SW 1271 (cell line): ENCODE measurements around the gene TEAD4.
"Not testable (repeated sequence)": the region's sequence is repeated elsewhere in the genome, so short reads cannot be mapped to it uniquely, and the experiment has no call there.

Experiments
- DNase-seq, 2 experiments: peaks; one replicate each; lab custom pipeline; 2025; lab: John Stamatoyannopoulos, UW

Gene TEAD4

DNA sequence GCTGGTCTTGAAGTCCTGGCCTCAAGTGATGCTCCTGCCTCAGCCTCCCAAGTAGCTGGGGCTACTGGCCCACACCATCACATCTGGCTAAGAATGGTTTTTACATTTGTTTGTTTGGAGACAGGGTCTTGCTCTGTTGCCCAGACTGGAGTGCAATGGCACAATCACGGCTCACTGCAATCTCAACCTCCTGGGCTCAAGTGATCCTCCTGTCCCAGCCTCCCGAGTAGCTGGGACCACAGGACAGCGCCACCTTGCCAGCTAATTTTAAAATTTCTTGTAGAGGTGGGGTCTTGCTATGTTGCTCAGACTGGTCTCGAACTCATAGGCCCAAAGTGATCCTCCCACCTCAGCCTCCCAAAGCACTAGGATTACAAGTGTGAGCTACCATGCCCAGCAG lies 89.3 kb downstream of the TEAD4 start:
- DNase-seq = no peak

DNA sequence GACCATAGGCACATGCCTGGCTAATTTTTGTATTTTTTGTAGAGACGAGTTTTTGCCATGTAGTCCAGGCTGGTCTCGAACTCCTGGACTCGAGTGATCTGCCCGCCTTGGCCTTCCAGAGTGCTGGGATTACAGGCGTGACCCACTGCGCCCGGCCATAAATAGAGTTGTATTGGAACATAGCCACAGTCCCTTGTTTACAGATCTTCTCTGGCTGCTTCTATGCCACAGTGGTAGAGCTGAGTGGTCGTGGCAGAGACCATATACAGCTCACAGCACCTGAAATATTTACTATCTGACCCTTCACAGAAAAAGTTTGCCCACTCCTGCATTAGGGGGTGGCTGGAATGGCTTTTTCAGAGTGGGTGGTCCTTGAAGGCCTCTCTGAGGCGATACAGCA lies 90.0 kb downstream of the TEAD4 start:
- DNase-seq = no peak

DNA sequence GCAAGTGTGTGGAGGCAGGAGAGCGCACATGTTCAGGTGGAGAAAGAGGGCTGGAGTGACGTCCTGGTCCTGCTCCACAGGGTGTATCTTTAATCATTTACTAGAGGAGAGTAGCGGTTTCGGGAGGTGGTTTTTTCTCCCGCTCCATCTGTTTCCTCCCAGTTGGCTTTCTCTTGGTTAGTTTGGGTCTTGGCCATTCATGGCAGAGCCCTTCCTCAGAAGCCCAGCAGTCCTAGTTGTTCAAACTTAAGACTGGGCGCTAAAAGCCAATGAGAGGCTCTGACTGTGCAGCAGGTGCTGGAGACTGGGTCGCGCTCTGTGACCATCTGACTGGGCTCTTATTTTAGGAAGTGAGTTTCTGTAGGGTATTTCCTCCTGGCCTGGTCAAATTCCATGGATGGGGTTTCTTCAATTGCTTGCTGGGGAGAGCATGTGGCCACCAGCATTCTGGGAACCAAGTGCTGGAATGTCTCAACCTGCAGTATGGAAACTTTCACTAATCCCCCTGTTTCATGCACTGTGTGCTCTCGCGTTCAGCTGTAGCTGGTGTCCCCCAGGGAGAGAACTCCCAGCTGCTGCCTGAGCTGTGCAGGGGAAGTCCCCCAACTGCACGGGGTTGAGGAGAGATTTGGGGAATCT lies 90.5 kb downstream of the TEAD4 start:
- no peak for DNase-seq

DNA sequence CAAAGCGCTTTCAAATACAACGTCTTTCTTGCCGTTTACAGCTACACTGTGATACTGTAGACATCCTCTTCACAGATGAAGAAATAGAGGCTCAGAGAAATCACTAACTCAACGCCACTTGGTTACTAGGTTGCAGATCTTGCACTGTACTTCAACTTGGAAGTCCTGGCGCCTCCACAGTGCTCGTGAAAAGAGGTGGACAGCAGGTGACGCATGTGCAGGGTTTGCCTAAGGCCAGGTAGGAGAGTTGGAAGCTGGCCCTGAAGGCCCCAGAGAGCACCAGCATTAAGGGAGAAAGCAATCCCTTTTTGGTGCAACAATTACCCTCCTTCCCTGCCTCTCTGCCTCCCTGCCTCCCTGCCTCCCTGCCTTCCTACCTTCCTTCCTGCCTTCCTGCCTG lies 95.2 kb downstream of the TEAD4 start:
- no peak for DNase-seq

DNA sequence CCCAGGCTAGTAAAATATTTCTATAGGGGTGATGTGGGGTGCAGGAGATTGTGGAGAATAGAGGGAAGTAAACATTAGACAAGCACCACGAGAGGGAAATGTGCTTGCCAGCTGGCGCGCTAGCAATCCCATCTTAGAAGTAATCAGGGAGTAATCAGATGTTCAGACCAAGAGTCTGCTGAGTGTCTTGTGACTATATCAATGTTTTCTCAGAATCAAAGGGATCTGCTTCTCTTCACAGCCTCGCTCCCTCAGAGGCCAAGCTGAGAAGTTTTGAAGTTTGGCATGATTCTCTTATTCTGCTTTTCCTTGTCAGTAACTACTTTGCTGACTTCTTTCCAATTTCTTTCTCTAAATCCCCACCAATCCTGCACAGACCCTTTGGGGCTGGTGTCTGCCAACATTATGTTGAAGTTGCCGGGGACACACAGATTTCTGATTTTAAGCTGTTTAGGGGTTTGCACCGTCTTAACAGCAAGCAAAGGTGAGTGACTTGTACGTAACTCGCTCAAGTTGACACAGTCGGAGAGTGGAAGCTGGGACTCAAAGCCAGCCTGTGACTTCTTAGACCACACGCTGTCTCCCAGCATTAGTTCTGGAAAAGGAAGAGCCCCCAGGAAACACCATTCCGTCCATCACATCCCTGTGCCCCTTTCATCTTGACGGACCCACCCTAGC lies 96.0 kb downstream of the TEAD4 start:
- DNase-seq = no peak

DNA sequence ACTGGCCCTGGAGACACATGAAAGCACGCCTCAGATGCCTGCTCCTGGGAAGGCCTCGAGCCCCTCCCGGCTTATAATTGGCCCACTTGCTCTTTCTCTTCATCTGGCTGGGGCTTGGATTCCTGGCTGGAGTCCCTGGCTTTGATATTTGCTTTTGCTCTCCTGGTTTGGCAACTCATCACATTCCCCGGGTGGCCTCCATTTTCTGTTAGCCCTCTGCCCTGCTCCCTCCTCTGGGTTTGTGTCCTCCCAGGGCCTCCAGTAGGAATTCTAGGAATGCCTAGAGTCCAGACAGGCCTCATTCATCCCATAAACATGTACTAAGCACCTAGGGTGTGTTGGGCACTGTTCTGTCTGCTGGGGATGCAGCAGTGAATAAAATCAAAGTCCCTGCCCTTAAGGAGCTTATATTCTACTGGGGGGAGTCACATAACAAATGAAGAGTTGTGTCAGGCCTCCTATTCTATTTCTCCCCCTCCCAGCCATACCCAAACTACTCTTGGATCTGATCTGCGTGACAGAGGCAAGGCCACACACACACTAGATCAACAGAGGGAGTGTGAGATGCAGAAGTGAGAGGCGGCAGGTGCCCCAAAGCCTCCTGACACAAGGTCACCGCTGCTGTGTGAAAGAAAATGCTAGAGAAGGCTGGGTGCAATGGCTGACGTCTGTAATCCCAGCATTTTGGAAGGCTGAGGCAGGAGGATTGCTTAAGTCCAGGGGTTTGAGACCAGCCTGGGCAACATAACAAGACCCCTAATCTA lies 96.7 kb downstream of the TEAD4 start:
- DNase-seq = no peak

- no peak for DNase-seq
Measured at GRCh38 chr12:3061059-3061458, 101.9 kb downstream of the TEAD4 start.

DNA sequence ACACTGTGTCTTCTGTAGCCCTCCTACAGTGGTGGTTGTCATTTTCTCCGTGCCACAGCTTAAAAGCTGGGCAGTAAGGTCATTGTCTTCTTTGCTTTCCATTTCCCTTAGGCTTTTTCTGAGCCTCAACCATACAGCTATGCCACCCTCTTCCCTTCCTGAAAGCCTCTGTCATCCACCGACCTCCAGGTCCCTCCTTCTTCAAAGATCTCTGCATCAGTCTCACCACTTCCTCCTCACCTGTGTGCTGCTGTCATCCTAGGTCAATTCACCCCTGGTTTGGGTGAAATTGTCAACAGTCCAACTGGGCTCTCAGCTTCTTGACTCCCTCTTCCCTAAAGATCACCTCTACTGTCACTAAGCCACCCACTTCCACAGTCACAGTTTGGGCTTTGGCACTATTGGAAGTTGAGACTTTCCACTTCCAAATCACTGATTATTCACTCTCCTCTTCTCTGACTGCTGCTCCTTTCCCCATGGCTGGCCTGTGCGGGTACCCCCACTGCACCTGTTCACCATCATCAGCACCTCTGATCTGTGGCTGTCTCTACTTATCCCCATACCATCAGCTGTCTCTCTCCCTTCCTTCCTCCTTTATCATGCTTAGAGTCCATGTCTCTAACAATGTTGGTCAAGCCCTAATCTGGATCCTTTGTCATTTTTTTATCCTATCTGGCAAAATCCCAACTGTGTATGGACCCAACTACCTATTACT lies 102.5 kb downstream of the TEAD4 start:
- no peak for DNase-seq

- no peak for DNase-seq
Measured at GRCh38 chr12:3065300-3065699, 106.1 kb downstream of the TEAD4 start.

- DNase-seq = not testable (repeated sequence)
Measured at GRCh38 chr12:3065846-3066245, 106.6 kb downstream of the TEAD4 start.

GRCh38 chr12:3069714-3070113 lies 110.5 kb downstream of the TEAD4 start:
- DNase-seq = no peak

- no peak for DNase-seq
Measured at GRCh38 chr12:3071107-3071506, 111.9 kb downstream of the TEAD4 start.

DNA sequence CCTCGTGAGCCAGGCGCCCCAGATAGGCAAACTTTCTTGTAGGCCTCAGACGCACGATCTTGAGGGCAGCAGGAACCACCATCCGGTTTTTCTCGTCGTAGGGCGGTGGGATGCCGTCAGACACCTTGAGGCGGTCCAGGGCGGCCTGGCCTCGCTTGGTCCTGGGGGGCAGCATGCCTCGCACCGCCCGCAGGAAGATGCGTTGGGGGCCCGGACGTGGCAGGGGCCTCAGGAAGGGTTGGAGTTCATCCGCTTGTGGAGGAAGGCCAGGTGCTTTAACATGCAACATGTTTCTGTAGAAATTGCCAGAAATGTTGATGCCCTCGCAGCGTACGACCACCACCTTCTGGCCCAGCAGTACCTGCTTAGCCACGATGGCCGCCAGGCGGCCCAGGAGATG lies 112.5 kb downstream of the TEAD4 start:
- no peak for DNase-seq

DNA sequence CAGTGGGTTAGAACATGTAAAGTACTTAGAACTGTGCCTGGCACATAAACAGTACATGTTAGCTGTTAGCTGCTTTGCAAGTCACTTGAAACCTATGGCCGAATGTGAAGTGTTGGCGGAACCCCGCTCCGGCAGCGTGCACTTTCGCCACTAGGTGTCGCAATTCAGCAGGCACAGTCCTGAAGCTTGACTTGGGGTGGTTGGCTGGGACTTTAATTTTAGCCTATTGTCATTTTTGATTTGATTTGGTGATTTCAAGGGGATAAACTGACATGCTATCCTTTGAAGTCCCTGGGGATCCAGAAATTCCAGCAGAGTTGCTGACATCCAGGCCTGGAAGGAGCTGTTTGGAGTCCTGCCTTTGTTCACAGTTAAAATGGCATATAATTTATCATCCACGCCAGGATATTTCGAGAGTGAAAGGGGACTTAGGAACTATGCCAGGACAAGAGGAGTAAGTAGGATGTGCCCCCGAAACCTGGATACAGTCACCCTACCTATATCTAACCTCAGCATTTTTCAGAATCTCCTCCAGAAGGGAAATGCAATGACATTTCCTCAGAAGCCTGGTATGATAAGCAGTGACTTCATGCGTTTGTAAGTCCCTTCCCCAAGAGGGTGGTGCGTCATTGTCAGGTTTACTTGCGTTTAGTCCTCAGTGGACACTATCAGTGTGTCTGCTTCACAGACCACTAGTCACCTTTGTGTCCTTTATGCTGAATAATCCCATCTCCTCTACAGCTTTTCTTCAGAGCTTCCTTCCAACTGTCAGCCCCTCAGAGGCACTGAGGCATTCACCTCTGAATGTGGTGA lies 114.4 kb downstream of the TEAD4 start:
- peak; percentile 56 to 72 for DNase-seq

DNA sequence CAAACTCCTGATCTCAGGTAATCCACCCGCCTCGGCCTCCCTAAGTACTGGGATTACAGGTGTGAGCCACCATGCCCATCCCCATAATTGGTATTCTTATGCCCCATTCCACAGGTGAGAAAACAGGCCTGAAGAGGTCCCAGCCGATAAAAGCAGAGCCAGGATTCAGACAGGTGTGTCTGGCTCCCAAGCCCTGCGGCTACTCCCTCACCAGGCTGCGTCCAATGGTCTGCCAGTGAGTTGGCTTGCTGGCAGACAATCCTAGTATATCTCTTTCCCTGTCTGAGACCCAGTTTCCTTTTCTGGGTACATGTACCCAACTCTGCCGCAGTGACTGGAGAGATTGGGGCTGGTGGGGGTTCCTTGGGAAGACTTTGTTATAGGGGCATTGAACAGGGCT lies 116.1 kb downstream of the TEAD4 start:
- no peak for DNase-seq

DNA sequence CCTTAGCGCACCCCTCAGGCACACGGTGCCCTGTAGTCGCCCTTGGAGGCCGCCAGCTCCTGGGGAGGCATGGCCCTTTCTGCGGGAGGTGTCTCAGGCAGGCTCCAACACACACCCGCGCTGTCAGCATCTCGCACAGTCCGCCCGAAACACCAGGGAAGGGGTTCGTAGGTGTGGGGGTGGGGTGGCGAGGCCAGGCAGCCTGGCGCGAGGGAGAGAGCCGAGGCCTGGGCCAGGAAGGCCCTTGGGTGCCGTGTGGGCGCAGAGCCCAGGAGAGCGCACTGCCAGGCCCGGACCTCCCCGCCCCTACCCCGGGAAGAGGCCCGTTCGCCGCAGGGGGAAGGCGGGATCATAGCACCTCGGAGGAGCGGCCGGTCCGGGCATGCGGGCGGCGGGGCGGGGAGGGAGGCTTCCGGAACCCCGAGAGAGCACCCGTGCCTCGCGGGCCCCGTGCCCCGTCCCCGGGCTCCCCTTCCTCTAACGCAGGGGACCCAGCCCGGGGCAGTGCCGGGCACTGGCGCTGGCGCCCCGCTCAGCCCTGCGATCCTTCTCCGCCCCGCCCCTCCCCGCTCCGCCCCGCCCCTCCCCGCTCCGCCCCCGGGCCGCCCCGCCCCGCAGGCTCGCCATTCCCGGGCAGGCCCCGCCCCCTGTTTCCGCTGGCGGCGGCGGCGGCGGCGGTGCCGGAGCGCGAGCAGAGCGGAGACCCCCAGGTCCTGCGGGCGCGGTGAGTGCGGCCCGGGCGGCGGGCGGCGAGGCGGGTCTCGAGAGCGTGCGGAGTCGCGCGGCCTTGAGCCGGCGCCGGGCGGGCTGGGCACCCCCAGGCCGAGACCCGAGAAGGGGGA lies 117.8 kb downstream of the TEAD4 start, which contains the start of gene TSPAN9:
TSS of gene TSPAN9 (plus strand) at position 650 of the 842 bp plus-strand sequence. CDS start 123,815 bp downstream, outside the sequence.
- DNase-seq = peak in 1 of 2 experiments; percentile 65

- peak in 1 of 2 experiments; percentile 30 for DNase-seq
Measured at GRCh38 chr12:3077572-3078081, 118.4 kb downstream of the TEAD4 start.

GRCh38 chr12:3078086-3078820 lies 119.1 kb downstream of the TEAD4 start:
- DNase-seq = no peak

DNA sequence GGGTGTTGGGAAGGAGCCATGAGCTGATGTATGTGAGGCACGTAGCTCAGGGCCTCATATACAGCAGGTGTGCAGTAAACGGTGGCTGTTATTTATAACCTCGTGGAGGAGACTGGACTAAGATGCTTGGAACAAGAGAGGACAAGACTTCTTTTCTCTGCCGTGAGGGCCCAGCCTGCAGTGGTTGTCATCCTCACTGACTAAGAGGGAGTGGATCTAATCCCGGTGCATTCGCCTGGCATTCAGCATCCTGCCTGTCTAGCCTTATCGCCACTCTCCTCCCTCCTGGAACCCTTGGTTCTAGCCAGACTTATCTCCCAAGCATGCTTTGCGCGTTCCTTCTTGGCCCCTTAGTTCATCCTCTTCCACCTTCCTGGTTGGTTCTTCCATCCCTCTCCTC lies 121.9 kb downstream of the TEAD4 start:
- DNase-seq = no peak

GRCh38 chr12:3081886-3082285 lies 122.7 kb downstream of the TEAD4 start:
- no peak for DNase-seq
